Cardiac fibroblast (primary cell): ENCODE data around the gene PRCP.

Source experiments
- DNase-seq, 2 donors: peaks; one replicate each; pipeline versions ENCODE4 v3.0.0 to v3.0.0-alpha.2; 2010; ENCODE audit warnings: low read depth in 2 of 2
- H3K4me3 ChIP-seq, 2 donors: replicated peaks in 1 of 2; 1 replicate in 1 of 2; 2 replicates in 1 of 2; pipeline ENCODE4 v1.5.1; 2011; ENCODE audit warnings: low read depth in 2 of 2, low read length in 2 of 2, mild to moderate bottlenecking in 2 of 2, moderate library complexity in 1 of 2
- TF ChIP-seq, protein P1 (sequence below): IDR thresholded peaks from one replicate; pipeline ENCODE4 v1.5.1; 2011; ENCODE audit warnings: low read depth, mild to moderate bottlenecking, low read length, inconsistent platforms

The PRCP gene

DNA sequence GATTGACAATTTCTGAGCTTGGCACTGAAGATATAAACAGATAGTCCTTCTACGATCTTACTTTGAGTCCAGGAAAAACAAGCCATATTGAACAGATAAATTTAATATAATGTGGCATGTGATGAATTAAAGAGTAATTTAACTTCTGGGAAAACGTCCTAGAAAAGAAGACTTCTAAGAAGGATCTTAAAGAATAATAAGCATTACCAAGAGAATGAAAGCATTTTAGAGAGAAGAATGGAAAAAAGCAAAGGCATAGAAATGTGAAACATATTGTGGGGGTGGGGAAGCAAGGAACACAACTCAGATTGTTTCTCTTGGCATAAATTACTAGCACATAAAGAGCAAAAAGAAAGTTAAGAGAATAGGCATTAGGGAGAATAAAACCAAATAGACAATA, 6.7 kb upstream of the PRCP start:
- DNase-seq, result no peak
- no peak overlapping the region for H3K4me3 ChIP-seq
- TF ChIP-seq, protein P1, sequence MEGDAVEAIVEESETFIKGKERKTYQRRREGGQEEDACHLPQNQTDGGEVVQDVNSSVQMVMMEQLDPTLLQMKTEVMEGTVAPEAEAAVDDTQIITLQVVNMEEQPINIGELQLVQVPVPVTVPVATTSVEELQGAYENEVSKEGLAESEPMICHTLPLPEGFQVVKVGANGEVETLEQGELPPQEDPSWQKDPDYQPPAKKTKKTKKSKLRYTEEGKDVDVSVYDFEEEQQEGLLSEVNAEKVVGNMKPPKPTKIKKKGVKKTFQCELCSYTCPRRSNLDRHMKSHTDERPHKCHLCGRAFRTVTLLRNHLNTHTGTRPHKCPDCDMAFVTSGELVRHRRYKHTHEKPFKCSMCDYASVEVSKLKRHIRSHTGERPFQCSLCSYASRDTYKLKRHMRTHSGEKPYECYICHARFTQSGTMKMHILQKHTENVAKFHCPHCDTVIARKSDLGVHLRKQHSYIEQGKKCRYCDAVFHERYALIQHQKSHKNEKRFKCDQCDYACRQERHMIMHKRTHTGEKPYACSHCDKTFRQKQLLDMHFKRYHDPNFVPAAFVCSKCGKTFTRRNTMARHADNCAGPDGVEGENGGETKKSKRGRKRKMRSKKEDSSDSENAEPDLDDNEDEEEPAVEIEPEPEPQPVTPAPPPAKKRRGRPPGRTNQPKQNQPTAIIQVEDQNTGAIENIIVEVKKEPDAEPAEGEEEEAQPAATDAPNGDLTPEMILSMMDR, result no peak

DNA sequence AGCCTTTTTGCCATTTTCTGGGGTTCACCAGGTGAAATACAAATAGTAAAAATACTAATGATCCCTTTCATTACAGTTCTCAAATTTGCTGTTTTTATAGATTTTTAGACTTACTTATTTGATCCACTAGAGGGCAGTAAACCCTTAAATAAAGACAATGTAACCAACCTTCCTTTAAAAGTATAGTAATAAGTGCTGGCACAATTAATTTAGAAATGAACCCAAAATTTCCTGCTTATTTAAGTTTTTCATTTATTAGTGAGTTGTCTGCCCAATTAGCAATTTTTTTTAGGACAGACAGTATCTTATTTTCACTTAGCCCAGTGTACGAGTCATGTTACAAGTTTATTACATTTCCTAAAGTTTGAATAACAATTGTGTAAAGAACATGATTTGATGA, 6.0 kb upstream of the PRCP start:
- TF ChIP-seq, protein P1, result peak; percentile 31
- peak; percentile 56 to 57 for DNase-seq
- H3K4me3 ChIP-seq, result no peak overlapping the region

GRCh38 chr11:82903843-82904586, 3.8 kb upstream of the PRCP start:
- DNase-seq, result no peak
- TF ChIP-seq, protein P1, result no peak
- H3K4me3 ChIP-seq, result no peak overlapping the region

DNA sequence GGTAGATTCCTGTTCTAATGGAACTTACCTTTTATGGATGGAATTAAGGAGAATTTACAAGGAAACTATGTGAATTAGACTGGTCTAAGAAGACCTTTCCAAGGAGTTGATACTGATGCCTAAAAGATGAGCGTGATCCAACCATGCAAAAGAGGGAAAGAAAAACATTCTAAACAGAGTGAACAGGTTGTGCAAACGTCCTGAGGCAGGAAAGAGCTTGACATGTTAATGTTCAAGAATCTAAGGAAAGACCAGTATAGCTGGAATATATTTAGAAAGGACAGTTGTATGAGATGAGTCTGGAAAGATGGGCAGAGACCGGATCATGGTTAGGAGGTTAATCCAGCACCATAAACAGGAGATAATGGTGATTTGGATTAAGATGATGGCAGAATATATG, 2.6 kb upstream of the PRCP start:
- no peak overlapping the region for H3K4me3 ChIP-seq
- TF ChIP-seq, protein P1, result no peak
- DNase-seq, result no peak

DNA sequence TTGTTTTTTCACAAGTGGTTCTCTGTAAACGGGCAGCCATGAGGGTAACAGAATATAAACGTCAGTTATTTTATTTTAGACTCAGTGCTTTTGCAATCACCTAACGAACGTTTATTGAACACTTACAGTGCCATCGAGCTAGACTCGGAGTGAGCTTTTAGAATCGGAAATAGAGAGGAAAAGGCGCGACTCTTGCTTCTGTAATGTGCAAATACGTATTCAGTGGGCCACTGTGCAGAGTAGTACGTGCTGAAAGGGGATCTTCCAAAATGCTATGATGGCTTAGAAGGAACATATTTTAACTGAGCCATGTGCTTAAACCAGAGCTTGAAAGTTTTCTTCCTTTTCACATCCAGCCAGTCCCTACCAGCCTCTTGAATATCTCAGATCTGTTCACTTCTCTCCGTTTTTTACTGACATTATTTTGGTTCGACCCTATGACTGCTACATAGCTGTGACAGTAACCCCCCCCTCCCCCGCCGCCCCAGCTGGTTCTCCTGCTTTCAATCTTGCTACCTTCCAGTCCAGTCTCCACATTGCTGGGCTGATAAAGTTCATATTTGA, 1.8 kb upstream of the PRCP start:
- TF ChIP-seq, protein P1, result no peak
- H3K4me3 ChIP-seq, result peak overlapping the region; percentile 76 to 78
- DNase-seq, result no peak

GRCh38 chr11:82901165-82901921, 1.1 kb upstream of the PRCP start, which contains the start of gene DDIAS:
DDIAS (plus strand) TSS chr11:82901736; CDS start chr11:82914739, 13,003 bp downstream.
- TF ChIP-seq, protein P1, result no peak
- peak; percentile 98 to 99 for DNase-seq
- H3K4me3 ChIP-seq, result peak within 1 kb of the TSS; percentile 76 to 78
